H9 (cell line): ENCODE data around the gene PCNX3. TPM values are rescaled to one million over a fixed set of nuclear protein-coding genes. Genes with fewer than 3 reads are reported as not detected.

Experiments used
- DNase-seq: peaks from one replicate; pipeline ENCODE4 v3.0.0-alpha.2; 2017
- H2AFZ ChIP-seq: one replicate; pipeline ENCODE4 v1.6.1; 2013; ENCODE audit warnings: mild to moderate bottlenecking, low read length, control low read depth, moderate library complexity
- H2AK5ac ChIP-seq: 2 replicates; pipeline ENCODE4 v1.6.1; 2013; ENCODE audit warnings: low read length, control low read depth, mixed read lengths; ENCODE audit not compliant: insufficient read length
- H2BK120ac ChIP-seq: one replicate; pipeline ENCODE4 v1.6.1; 2013; ENCODE audit warnings: low read depth, mild to moderate bottlenecking, low read length, control low read depth, inconsistent platforms; ENCODE audit not compliant: poor library complexity, severe bottlenecking
- H2BK12ac ChIP-seq: 2 replicates; pipeline ENCODE4 v1.6.1; 2013; ENCODE audit warnings: low read length, control low read depth, mixed read lengths, low read depth; ENCODE audit not compliant: insufficient read length
- H2BK15ac ChIP-seq: 2 replicates; pipeline ENCODE4 v1.6.1; 2013; ENCODE audit warnings: low read depth, low read length, control low read depth
- H2BK20ac ChIP-seq: one replicate; pipeline ENCODE4 v1.6.1; 2013; ENCODE audit warnings: low read depth, mild to moderate bottlenecking, low read length, control low read depth, inconsistent platforms; ENCODE audit not compliant: poor library complexity, severe bottlenecking
- H2BK5ac ChIP-seq: 2 replicates; pipeline ENCODE4 v1.6.1; 2013; ENCODE audit warnings: low read length, control low read depth, mixed read lengths; ENCODE audit not compliant: insufficient read length
- H3K14ac ChIP-seq: 2 replicates; pipeline ENCODE4 v1.6.1; 2013; ENCODE audit warnings: low read length, control low read depth; ENCODE audit not compliant: insufficient read depth
- H3K18ac ChIP-seq: 2 replicates; pipeline ENCODE4 v1.6.1; 2013; ENCODE audit warnings: low read depth, mild to moderate bottlenecking, mixed read lengths, low read length, control low read depth; ENCODE audit not compliant: insufficient read length
- H3K23ac ChIP-seq: 2 replicates; pipeline ENCODE4 v1.6.1; 2013; ENCODE audit warnings: low read length, control low read depth, mixed read lengths, low read depth; ENCODE audit not compliant: insufficient read length
- H3K23me2 ChIP-seq: 2 replicates; pipeline ENCODE4 v1.6.1; 2013; ENCODE audit warnings: low read depth, mild to moderate bottlenecking, mixed read lengths, low read length, control low read depth; ENCODE audit not compliant: insufficient read length, poor library complexity, severe bottlenecking
- H3K27ac ChIP-seq: 2 replicates; pipeline ENCODE4 v1.5.1; 2013; ENCODE audit warnings: low read length, control low read depth, mixed read lengths, low read depth; ENCODE audit not compliant: insufficient read length
- H3K27me3 ChIP-seq: 2 replicates; pipeline ENCODE4 v1.6.1; 2013; ENCODE audit warnings: low read length, control low read depth, inconsistent platforms; ENCODE audit not compliant: insufficient read depth
- H3K4ac ChIP-seq: 2 replicates; pipeline ENCODE4 v1.6.1; 2013; ENCODE audit warnings: low read depth, mild to moderate bottlenecking, control low read depth, inconsistent platforms, low read length, moderate library complexity
- H3K4me1 ChIP-seq: 2 replicates; pipeline ENCODE4 v1.6.1; 2013; ENCODE audit warnings: low read length, control low read depth, inconsistent platforms; ENCODE audit not compliant: insufficient read depth
- H3K4me2 ChIP-seq: 2 replicates; pipeline ENCODE4 v1.6.1; 2013; ENCODE audit warnings: low read length, control low read depth, mixed read lengths; ENCODE audit not compliant: insufficient read length, insufficient read depth
- H3K56ac ChIP-seq: 2 replicates; pipeline ENCODE4 v1.6.1; 2013; ENCODE audit warnings: low read depth, mild to moderate bottlenecking, mixed read lengths, low read length, control low read depth; ENCODE audit not compliant: insufficient read length
- H3K79me1 ChIP-seq: 2 replicates; pipeline ENCODE4 v1.6.1; 2013; ENCODE audit warnings: low read depth, mild to moderate bottlenecking, moderate library complexity, low read length, control low read depth, inconsistent platforms; ENCODE audit not compliant: insufficient read depth, poor library complexity, severe bottlenecking
- H3K79me2 ChIP-seq: 2 replicates; pipeline ENCODE4 v1.6.1; 2013; ENCODE audit warnings: low read length, control low read depth, inconsistent platforms; ENCODE audit not compliant: insufficient read depth
- H3K9ac ChIP-seq: 2 replicates; pipeline ENCODE4 v1.6.1; 2013; ENCODE audit warnings: low read length, control low read depth, mixed read lengths; ENCODE audit not compliant: insufficient read length; ENCODE audit errors: extremely low read depth
- H3K9me3 ChIP-seq: one replicate; pipeline ENCODE4 v1.6.1; 2013; ENCODE audit warnings: low read depth, low read length, inconsistent platforms; ENCODE audit not compliant: control insufficient read depth
- H3T11ph ChIP-seq: one replicate; pipeline ENCODE4 v1.6.1; 2013; ENCODE audit warnings: mild to moderate bottlenecking, low read length, control low read depth, inconsistent platforms
- H4K20me1 ChIP-seq: one replicate; pipeline ENCODE4 v1.6.1; 2013; ENCODE audit not compliant: control insufficient read depth, insufficient read length, insufficient read depth
- H4K5ac ChIP-seq: 2 replicates; pipeline ENCODE4 v1.6.1; 2013; ENCODE audit warnings: low read depth, mild to moderate bottlenecking, mixed read lengths, low read length, control low read depth; ENCODE audit not compliant: insufficient read length
- H4K8ac ChIP-seq: replicated peaks from 2 replicates; pipeline ENCODE4 v1.6.1; 2013; ENCODE audit warnings: low read length, control low read depth, mixed read lengths, low read depth; ENCODE audit not compliant: insufficient read length
- H4K91ac ChIP-seq: 2 replicates; pipeline ENCODE4 v1.6.1; 2013; ENCODE audit warnings: low read depth, mild to moderate bottlenecking, moderate library complexity, mixed read lengths, low read length, control low read depth; ENCODE audit not compliant: insufficient read length
- H3K27ac Mint-ChIP-seq, 3 experiments: 2 replicates in 2 of 3; 3 replicates in 1 of 3; pipeline ENCODE4 v1.8.0; 2020 to 2021; ENCODE audit warnings: mixed read lengths in 3 of 3, mild to moderate bottlenecking in 1 of 3, moderate library complexity in 1 of 3
- H3K27me3 Mint-ChIP-seq: 2 replicates; pipeline ENCODE4 v1.8.0; 2021; ENCODE audit warnings: low read depth, mild to moderate bottlenecking, moderate library complexity, mixed read lengths
- H3K36me3 Mint-ChIP-seq, 3 experiments: 2 replicates in 2 of 3; 3 replicates in 1 of 3; pipeline ENCODE4 v1.8.0; 2020 to 2021; ENCODE audit warnings: low read depth in 3 of 3, mixed read lengths in 3 of 3; ENCODE audit not compliant: insufficient read depth in 1 of 3
- H3K4me1 Mint-ChIP-seq, 2 experiments: 2 replicates each; pipeline ENCODE4 v1.8.0; 2020; ENCODE audit warnings: mixed read lengths in 2 of 2
- H3K4me3 Mint-ChIP-seq, 2 experiments: 2 replicates in 1 of 2; 3 replicates in 1 of 2; pipeline ENCODE4 v1.8.0; 2020 to 2021; ENCODE audit warnings: mild to moderate bottlenecking in 2 of 2, mixed read lengths in 2 of 2, moderate library complexity in 1 of 2
- H3K9me3 Mint-ChIP-seq, 2 experiments: 2 replicates in 1 of 2; 3 replicates in 1 of 2; pipeline ENCODE4 v1.8.0; 2020; ENCODE audit warnings: mild to moderate bottlenecking in 2 of 2, mixed read lengths in 2 of 2, moderate library complexity in 1 of 2
- WGBS: extraction: QIAGEN DNeasy Blood & Tissue Kit; methylation state at CpG from one replicate; pipeline ENCODE4 v1.1.7; 2013; ENCODE audit warnings: missing lambda C conversion rate, low lambda C conversion rate, mixed read lengths; ENCODE audit not compliant: insufficient read length; ENCODE audit errors: extremely low coverage; 5-methylcytosine and 5-hydroxymethylcytosine counted together
- total RNA-seq: library from RNA; stranded (reverse); gene quantifications from 2 replicates; pipeline ENCODE4 v1.2.1, GENCODE V29; 2021
- TF ChIP-seq, protein P1 (sequence below): fragments of 200-600 bp; sonication (generic); conservative IDR thresholded peaks from 3 replicates; pipeline ENCODE4 v1.8.0; 2021; ENCODE audit warnings: antibody characterized with exemption, mild to moderate bottlenecking

The PCNX3 gene
- total RNA-seq, 1 experiment from 2014 or later: 50.5 TPM

DNA sequence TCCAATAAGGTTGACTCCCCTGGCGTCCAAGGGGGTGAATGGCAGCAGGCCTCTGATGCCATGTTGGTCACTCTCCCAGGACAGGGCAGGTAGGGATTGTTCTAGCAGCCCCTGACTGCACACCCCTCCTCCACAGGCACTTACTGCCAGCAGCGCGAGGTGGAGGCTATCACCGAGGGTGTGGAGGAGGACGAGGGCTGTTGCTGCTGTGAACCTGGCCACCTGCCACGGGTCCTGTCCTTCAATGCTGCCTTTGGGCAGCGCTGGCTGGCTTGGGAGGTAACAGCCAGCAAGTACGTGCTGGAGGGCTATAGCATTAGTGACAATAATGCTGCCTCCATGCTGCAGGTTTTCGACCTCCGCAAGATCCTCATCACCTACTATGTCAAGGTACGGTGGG, 14.6 kb downstream of the PCNX3 start:
- no peaks in the 10 kb centered on the region for H3K9me3 Mint-ChIP-seq
- WGBS: no CpG with 5 or more reads among the region's 11 CpGs
- TF ChIP-seq, protein P1, sequence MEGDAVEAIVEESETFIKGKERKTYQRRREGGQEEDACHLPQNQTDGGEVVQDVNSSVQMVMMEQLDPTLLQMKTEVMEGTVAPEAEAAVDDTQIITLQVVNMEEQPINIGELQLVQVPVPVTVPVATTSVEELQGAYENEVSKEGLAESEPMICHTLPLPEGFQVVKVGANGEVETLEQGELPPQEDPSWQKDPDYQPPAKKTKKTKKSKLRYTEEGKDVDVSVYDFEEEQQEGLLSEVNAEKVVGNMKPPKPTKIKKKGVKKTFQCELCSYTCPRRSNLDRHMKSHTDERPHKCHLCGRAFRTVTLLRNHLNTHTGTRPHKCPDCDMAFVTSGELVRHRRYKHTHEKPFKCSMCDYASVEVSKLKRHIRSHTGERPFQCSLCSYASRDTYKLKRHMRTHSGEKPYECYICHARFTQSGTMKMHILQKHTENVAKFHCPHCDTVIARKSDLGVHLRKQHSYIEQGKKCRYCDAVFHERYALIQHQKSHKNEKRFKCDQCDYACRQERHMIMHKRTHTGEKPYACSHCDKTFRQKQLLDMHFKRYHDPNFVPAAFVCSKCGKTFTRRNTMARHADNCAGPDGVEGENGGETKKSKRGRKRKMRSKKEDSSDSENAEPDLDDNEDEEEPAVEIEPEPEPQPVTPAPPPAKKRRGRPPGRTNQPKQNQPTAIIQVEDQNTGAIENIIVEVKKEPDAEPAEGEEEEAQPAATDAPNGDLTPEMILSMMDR: no peak

More for the DNA sequence above, 14.6 kb downstream of the PCNX3 start:
- Histone ChIP-seq H4K8ac (no peak overlapping the region), H3K27me3 (no peaks in the 10 kb centered on the region), H3K27ac (no peak overlapping the region), H4K91ac (no peak overlapping the region), H3K9ac (no peak overlapping the region), H3T11ph (no peak overlapping the region), H2BK15ac (no peak overlapping the region), H3K4me1 (no peaks in the 10 kb centered on the region), H2BK12ac (no peak overlapping the region), H3K9me3 (no peaks in the 10 kb centered on the region), H2BK120ac (no peak overlapping the region), H4K20me1 (no peaks in the 10 kb centered on the region), H3K23me2 (no peaks in the 10 kb centered on the region), H2AK5ac (no peak overlapping the region), H3K56ac (no peak overlapping the region), H3K79me1 (no peaks in the 10 kb centered on the region), H3K14ac (no peak overlapping the region), H3K18ac (no peak overlapping the region), H4K5ac (no peak overlapping the region), H3K4me2 (no peak overlapping the region), H2BK5ac (no peak overlapping the region), H2AFZ (no peak overlapping the region), H3K79me2 (no peaks in the 10 kb centered on the region), H2BK20ac (no peak overlapping the region), H3K23ac (no peak overlapping the region), H3K4ac (no peak overlapping the region)
- Mint-ChIP-seq H3K36me3 (peaks cover 17 to 68% (median 65%) of the 10 kb centered on the region in 3 experiments; a peak in 6 of 7 replicates), H3K27me3 (no peaks in the 10 kb centered on the region), H3K4me1 (no peaks in the 10 kb centered on the region), H3K4me3 (no peak overlapping the region), H3K27ac (no peak overlapping the region)
- no peak for DNase-seq
